AG09309 (cell line): ENCODE data around the gene RALGPS2.

Source experiments
- DNase-seq: peaks from one replicate; pipeline ENCODE4 v3.0.0-alpha.2; 2010; ENCODE audit warnings: low read depth
- H3K4me3 ChIP-seq: 2 replicates; pipeline ENCODE4 v1.5.1; 2011; ENCODE audit warnings: mild to moderate bottlenecking, low read depth, low read length, moderate library complexity; ENCODE audit not compliant: control insufficient read depth
- CTCF ChIP-seq: IDR thresholded peaks from 2 replicates; pipeline ENCODE4 v1.5.1; 2011; ENCODE audit warnings: mild to moderate bottlenecking, low read depth, low read length, inconsistent platforms; ENCODE audit not compliant: insufficient read depth, control insufficient read depth; ENCODE audit errors: missing control alignments

The RALGPS2 gene

GRCh38 chr1:178862864-178863263 lies 137.8 kb downstream of the RALGPS2 start:
- TF ChIP-seq CTCF: no peak
- DNase-seq: no peak
- no peak overlapping the region for H3K4me3 ChIP-seq

GRCh38 chr1:178864326-178864725 lies 139.3 kb downstream of the RALGPS2 start:
- TF ChIP-seq CTCF: no peak
- no peak overlapping the region for H3K4me3 ChIP-seq
- no peak for DNase-seq

GRCh38 chr1:178867670-178868069 lies 142.6 kb downstream of the RALGPS2 start:
- no peak for DNase-seq
- no peak for TF ChIP-seq CTCF
- peak overlapping the region; percentile 15 for H3K4me3 ChIP-seq

- no peak for TF ChIP-seq CTCF
- DNase-seq: no peak
- no peak overlapping the region for H3K4me3 ChIP-seq
Measured at GRCh38 chr1:178868706-178869105, 143.7 kb downstream of the RALGPS2 start.

- no peak for TF ChIP-seq CTCF
- no peak overlapping the region for H3K4me3 ChIP-seq
- DNase-seq: peak; percentile 59
Measured at GRCh38 chr1:178869119-178869697, 144.2 kb downstream of the RALGPS2 start.

- H3K4me3 ChIP-seq: no peak overlapping the region
- DNase-seq: no peak
- TF ChIP-seq CTCF: no peak
Measured at GRCh38 chr1:178870221-178870620, 145.2 kb downstream of the RALGPS2 start.

- DNase-seq: no peak
- no peak within 1 kb of the TSS for H3K4me3 ChIP-seq
Measured at GRCh38 chr1:178870944-178871343, 145.9 kb downstream of the RALGPS2 start, which contains the start of gene ANGPTL1. TSS of gene ANGPTL1 (minus strand) at chr1:178871077. CDS start at chr1:178865776, 5,301 bp downstream.

More at GRCh38 chr1:178870944-178871343, 145.9 kb downstream of the RALGPS2 start, which contains the start of gene ANGPTL1:
- TF ChIP-seq CTCF: no peak
